Skeletal muscle tissue (tissue), 4 donors: Measurements from ENCODE around the gene ITGA1. TPM values are rescaled to one million over a fixed set of nuclear protein-coding genes. Genes with fewer than 3 reads are reported as not detected.

Source experiments
- H3K27ac ChIP-seq: one replicate; pipeline ENCODE4 v1.7.0; 2013; ENCODE audit warnings: mild to moderate bottlenecking, low read depth, low read length, inconsistent platforms
- H3K27me3 ChIP-seq, 3 donors: one replicate each; pipeline ENCODE4 v1.7.0; 2013; ENCODE audit warnings: low read length in 3 of 3; ENCODE audit not compliant: control insufficient read depth in 3 of 3, insufficient read depth in 3 of 3
- H3K36me3 ChIP-seq, 3 donors: one replicate each; pipeline ENCODE4 v1.7.0; 2013; ENCODE audit warnings: low read length in 3 of 3; ENCODE audit not compliant: control insufficient read depth in 3 of 3, insufficient read depth in 3 of 3
- H3K4me1 ChIP-seq, 3 donors: one replicate each; pipeline ENCODE4 v1.7.0; 2013; ENCODE audit warnings: low read length in 3 of 3, mild to moderate bottlenecking in 3 of 3; ENCODE audit not compliant: control insufficient read depth in 3 of 3, insufficient read depth in 3 of 3
- H3K4me3 ChIP-seq, 3 donors: one replicate each; pipeline ENCODE4 v1.7.0; 2013; ENCODE audit warnings: low read length in 3 of 3
- H3K9ac ChIP-seq, 3 donors: one replicate each; pipeline ENCODE4 v1.7.0; 2013; ENCODE audit warnings: low read length in 3 of 3, mild to moderate bottlenecking in 3 of 3, moderate library complexity in 2 of 3, low read depth in 1 of 3
- H3K9me3 ChIP-seq, 3 donors: one replicate each; pipeline ENCODE4 v1.7.0; 2013; ENCODE audit warnings: low read length in 3 of 3; ENCODE audit not compliant: control insufficient read depth in 3 of 3
- total RNA-seq: library from RNA; depleted of rRNA; stranded (reverse); fragments of >200 nt; gene quantifications from one replicate; pipeline ENCODE4 v1.2.3, GENCODE V29; 2014
- donor health status: Osteomylitis.

Gene ITGA1
- total RNA-seq, 1 donor from 2014 or later = 22.4 TPM

DNA sequence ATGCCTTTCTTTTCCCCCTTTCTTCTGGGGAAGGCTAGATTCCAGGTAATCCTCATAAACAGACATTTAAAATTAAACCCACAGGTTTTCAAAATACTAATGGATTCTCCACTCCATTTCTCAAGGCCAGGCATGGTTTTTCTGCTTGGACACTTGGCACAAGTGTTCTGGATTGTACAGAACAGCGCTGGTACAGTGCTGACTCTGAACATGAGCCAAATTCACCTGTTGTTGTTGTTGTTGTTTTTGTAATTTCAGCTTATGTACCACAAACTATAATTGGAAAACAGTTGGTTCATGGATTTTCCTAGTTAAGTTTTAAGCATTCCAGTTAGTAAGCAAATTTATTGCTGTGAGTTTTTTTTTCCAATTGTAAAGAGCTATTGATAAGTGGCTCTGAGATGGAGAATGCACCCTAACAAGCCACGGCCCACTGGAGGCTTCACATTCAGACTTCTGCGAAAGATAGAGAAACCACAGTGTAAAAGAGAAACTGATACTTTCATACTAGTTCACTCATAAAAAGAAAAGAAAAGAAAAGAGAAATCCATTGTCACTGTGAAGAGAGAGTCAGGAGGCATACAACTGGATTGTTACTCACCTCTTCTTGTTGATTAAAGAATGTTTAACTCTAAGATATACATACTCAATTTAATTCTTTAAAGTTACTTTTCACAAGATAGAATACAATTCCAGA is 16.2 kb upstream of the ITGA1 start:
- H3K36me3 ChIP-seq = no peaks in the 10 kb centered on the region
- no peaks in the 10 kb centered on the region for H3K27me3 ChIP-seq
- no peak overlapping the region for H3K27ac ChIP-seq
- H3K4me1 ChIP-seq = no peaks in the 10 kb centered on the region
- H3K9ac ChIP-seq = no peak overlapping the region
- H3K4me3 ChIP-seq = no peak overlapping the region
- H3K9me3 ChIP-seq = no peaks in the 10 kb centered on the region

DNA sequence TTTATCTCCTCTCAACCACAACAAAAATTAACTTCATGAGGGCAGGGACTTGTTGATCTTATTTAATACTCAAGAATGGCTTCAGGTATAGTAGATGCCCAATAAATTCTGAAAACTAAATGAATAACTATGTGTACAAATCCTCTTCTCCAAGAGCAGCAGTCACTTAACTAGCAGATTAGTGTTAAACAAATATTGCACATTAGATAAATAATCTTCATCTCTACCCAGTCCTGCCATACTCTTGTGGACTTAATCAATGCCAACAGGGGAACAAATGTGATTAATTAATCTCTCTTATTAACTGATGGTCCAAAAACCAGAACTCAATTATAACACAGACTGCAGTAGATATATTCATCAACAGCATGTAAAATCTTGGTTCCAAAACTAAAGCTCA is 15.0 kb upstream of the ITGA1 start:
- Histone ChIP-seq H3K27ac (no peak overlapping the region), H3K9ac (no peak overlapping the region), H3K4me1 (no peaks in the 10 kb centered on the region), H3K27me3 (no peaks in the 10 kb centered on the region), H3K36me3 (no peaks in the 10 kb centered on the region), H3K4me3 (no peak overlapping the region), H3K9me3 (no peaks in the 10 kb centered on the region)

DNA sequence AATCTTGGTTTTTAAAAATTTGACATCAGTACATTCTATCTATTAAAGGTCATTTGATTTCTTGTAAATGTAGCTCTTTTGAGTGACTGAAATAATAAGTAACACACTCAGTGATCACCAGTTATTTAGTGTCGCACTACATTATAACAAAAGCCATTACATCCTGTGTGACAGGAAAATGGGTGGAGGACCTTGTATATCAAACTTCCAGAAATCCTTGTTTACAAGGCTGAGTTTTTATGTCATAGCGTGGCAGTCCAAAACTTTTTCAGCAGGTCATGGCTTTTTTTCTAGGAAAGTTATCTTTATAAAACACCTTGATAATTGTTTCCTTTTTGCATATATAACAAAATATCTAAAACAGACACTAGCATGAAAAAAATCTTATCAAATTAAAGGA is 14.4 kb upstream of the ITGA1 start:
- no peaks in the 10 kb centered on the region for H3K27me3 ChIP-seq
- H3K9me3 ChIP-seq = no peaks in the 10 kb centered on the region
- H3K4me1 ChIP-seq = no peaks in the 10 kb centered on the region
- no peak overlapping the region for H3K9ac ChIP-seq
- H3K36me3 ChIP-seq = no peaks in the 10 kb centered on the region
- H3K27ac ChIP-seq = no peak overlapping the region
- H3K4me3 ChIP-seq = no peak overlapping the region

DNA sequence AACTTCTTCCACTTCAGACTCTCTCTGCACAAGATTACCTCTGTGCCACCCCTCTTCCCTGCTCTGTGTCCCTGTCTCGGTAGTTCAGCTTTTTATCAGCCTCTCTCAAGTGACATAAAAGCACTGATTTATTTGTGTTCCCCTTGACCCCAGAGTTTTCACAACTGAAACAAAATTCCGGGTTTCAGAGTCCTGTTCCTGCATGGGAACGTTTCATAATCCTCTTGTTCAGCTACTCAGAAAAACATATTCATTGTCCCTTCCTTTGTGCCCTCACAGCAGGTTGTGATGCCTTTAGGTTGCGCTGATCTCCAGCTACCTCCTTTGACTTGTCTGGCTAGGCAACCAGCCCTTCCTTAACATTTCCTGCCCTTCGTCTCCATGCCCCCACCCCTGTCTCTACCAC is 13.7 kb upstream of the ITGA1 start:
- Histone ChIP-seq H3K9me3 (no peaks in the 10 kb centered on the region), H3K9ac (no peak overlapping the region), H3K36me3 (no peaks in the 10 kb centered on the region), H3K27me3 (no peaks in the 10 kb centered on the region), H3K4me3 (no peak overlapping the region), H3K4me1 (no peaks in the 10 kb centered on the region), H3K27ac (peak overlapping the region; percentile 1)

DNA sequence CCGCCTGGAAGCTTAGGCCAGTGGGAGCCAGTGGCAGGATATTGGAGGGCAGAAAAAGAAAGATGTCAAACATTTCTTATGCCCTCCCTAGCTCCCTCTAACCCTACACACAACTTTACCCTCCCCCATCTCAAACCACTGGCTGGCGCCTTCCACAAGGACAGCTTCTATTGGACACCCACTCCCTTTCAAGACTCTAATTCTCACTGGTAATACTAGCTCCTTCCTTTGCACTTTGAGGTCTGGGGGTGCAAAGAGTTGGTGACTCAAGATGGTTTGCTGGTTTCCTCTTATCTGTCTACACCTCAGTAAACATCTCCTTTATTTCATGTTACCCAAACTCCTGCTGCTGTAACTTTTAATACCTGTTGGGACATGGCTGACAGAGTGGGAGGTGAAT is 11.6 kb upstream of the ITGA1 start:
- H3K27me3 ChIP-seq = no peaks in the 10 kb centered on the region
- no peaks in the 10 kb centered on the region for H3K9me3 ChIP-seq
- no peak overlapping the region for H3K4me3 ChIP-seq
- H3K36me3 ChIP-seq = no peaks in the 10 kb centered on the region
- no peak overlapping the region for H3K9ac ChIP-seq
- no peaks in the 10 kb centered on the region for H3K4me1 ChIP-seq
- no peak overlapping the region for H3K27ac ChIP-seq

DNA sequence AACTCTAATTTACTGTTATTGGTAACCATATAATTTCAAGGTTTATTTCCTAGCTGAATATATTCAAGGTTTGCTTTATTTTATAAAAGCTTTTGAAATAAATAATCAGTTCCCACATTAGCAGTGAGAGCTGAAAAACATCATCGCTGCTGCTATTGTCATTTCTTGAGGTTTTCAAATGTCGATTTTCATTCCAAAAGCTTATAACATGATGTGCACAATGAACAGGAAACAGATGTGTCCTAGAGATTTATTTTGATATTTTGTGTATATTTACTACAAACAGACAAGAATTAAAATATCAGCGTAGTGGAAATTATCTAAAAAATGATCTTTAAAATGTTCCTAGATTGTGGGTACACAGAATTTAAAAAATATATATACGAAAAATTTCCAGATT is 10.5 kb upstream of the ITGA1 start:
- no peak overlapping the region for H3K4me3 ChIP-seq
- H3K36me3 ChIP-seq = no peaks in the 10 kb centered on the region
- no peaks in the 10 kb centered on the region for H3K27me3 ChIP-seq
- no peaks in the 10 kb centered on the region for H3K9me3 ChIP-seq
- no peak overlapping the region for H3K27ac ChIP-seq
- H3K9ac ChIP-seq = no peak overlapping the region
- H3K4me1 ChIP-seq = no peaks in the 10 kb centered on the region

DNA sequence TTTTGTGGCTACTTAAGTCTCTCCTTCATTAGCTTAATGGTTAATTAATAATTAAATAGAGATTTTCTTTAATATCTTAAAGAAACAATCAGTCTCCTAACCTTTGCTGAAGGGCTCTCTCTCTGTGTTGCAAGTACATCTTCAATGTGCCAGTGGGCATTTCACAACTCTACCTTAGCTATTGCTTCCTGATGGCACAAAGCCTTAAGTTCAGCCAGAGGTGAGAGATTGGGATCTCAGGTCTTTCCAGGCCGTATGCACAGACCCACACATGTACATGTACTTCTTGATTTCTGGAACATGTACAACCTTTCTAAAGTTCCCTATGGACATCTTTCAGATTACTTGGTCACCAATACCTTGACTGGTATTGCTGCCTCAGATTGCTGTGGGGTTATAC is 8.9 kb upstream of the ITGA1 start:
- Histone ChIP-seq H3K4me1 (no peaks in the 10 kb centered on the region), H3K9me3 (no peaks in the 10 kb centered on the region), H3K27me3 (no peaks in the 10 kb centered on the region), H3K36me3 (no peaks in the 10 kb centered on the region), H3K4me3 (no peak overlapping the region), H3K27ac (no peak overlapping the region), H3K9ac (no peak overlapping the region)

DNA sequence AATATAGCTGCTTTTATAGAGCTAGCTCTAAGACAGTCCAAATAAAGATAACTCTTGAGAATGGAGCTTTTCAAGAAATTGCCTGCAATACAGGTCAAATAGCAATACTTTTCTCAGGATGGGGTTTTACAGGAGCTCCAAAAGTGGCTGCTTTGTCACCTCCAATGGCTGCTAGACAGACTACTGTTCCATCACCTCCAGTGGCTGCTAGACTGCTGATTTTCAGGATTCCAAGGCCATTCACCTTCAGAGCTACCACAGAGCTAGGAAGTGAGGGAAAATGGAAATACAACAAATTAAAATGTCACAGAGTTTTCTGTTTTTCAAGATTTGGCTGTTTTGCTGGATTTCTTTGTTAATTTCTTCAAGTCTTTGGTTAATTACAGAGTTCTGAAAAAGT is 8.5 kb upstream of the ITGA1 start:
- Histone ChIP-seq H3K9me3 (no peaks in the 10 kb centered on the region), H3K4me1 (no peaks in the 10 kb centered on the region), H3K27me3 (no peaks in the 10 kb centered on the region), H3K4me3 (no peak overlapping the region), H3K27ac (no peak overlapping the region), H3K9ac (no peak overlapping the region), H3K36me3 (no peaks in the 10 kb centered on the region)

DNA sequence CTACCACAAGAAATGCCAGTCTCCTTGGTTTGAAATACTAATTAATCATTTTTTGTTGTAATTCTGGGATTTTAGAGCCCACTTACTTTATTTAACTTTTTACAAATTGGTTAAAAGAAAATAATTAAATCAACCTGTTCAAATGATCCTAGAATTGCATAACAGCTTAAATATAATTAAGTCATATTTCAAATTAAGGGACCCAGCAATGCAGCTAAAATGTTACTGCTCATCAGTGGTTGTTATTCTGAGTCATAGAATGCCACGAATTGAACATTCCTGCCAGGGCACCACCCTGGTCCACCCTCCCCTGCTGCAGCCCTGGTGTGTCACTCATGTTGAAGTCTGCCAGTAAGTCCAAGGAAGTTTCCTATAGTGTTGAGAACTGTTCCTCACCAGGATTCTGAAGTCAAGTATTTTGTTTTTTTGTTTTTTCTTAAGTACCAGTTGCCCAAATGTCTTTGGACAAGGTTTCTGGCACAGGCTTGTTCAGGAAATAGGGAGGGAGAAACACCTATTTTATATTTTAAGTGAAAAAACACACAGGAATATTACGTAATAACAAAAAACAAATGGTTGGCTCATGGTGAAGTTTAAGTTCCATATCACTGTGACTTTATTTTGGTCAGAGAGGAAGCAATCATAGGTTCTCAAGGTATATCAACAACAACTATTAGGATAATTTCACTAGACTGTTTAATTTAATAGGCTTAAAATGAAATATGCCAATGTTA is 4.3 kb upstream of the ITGA1 start:
- H3K27me3 ChIP-seq = peaks cover 0 to 4% (median 0%) of the 10 kb centered on the region in 3 donors
- H3K36me3 ChIP-seq = no peaks in the 10 kb centered on the region
- H3K27ac ChIP-seq = no peak overlapping the region
- no peaks in the 10 kb centered on the region for H3K9me3 ChIP-seq
- H3K4me3 ChIP-seq = no peak overlapping the region
- H3K9ac ChIP-seq = no peak overlapping the region
- peaks cover 5 to 15% (median 13%) of the 10 kb centered on the region in 3 donors for H3K4me1 ChIP-seq

DNA sequence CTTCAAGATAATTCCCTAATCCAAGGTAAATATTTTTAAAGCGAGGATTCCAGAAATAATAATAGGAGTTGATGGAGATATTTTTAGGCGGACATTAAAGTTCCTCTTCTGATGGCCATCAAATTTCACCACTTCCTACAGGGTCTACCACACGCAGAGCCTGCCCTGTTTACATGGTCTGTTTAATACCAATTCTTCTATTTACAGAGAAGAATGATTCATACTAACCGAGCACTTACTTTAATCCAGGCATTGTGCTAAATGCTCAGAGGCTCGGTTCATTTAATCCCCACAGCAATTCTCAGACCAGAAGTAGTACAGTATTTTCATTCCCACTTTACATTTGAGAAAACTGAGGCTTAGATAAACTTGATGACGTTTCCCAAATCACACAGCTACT is 3.0 kb upstream of the ITGA1 start:
- no peaks in the 10 kb centered on the region for H3K36me3 ChIP-seq
- peaks cover 0 to 4% (median 0%) of the 10 kb centered on the region in 3 donors for H3K27me3 ChIP-seq
- H3K9me3 ChIP-seq = no peaks in the 10 kb centered on the region
- no peak overlapping the region for H3K9ac ChIP-seq
- H3K4me3 ChIP-seq = no peak overlapping the region
- H3K27ac ChIP-seq = no peak overlapping the region
- peaks cover 5 to 15% (median 14%) of the 10 kb centered on the region in 3 donors for H3K4me1 ChIP-seq
